ENCODE measurements around the gene DIABLO.

DIABLO gene

DNA sequence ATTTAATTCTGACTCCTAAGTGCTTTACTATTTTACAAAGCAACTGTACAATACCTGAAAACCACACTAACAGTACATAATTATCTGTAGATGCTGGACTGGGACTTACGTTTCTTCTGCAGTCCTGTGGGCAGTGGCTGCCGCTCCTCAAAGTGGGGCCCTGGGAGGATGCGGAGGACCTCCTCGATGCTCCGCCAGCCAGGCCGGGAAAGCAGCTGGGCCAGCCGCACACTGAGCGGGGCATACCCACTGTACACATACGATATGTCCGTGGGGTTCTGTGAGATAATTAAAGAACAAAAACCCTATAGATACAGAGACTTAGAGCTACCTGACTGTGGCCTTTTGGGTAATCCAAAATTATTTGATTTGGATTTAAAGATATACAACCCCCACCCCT lies 6.8 kb upstream of the DIABLO start:
- no peaks in the 10 kb centered on the region for H3K27me3 ChIP-seq (ENCODE audit: insufficient read depth, poor library complexity, severe bottlenecking)
- ATAC-seq (ENCODE audit: low read depth) (no peak), DNase-seq (ENCODE audit: low spot score) (no peak)
- TF ChIP-seq CTCF (IDR thresholded peaks at IDR 0.05; ENCODE audit: poor library complexity, severe bottlenecking) = no peak
- H3K9me3 ChIP-seq (ENCODE audit: severe bottlenecking) = no peaks in the 10 kb centered on the region
- no peak overlapping the region for H3K27ac ChIP-seq (ENCODE audit: poor library complexity, severe bottlenecking)
- no peaks in the 10 kb centered on the region for H3K4me1 ChIP-seq (ENCODE audit: insufficient read depth, poor library complexity, severe bottlenecking)
- H3K4me3 ChIP-seq (ENCODE audit: severe bottlenecking) = no peak overlapping the region
- H3K36me3 ChIP-seq (ENCODE audit: low read depth) = peaks cover 17% of the 10 kb centered on the region

GRCh38 chr12:122230798-122231197 lies 4.9 kb upstream of the DIABLO start:
- H3K4me1 ChIP-seq (ENCODE audit: insufficient read depth, poor library complexity, severe bottlenecking) = no peaks in the 10 kb centered on the region
- no peak overlapping the region for H3K4me3 ChIP-seq (ENCODE audit: severe bottlenecking)
- no peaks in the 10 kb centered on the region for H3K9me3 ChIP-seq (ENCODE audit: severe bottlenecking)
- H3K36me3 ChIP-seq (ENCODE audit: low read depth) = peaks cover 12% of the 10 kb centered on the region
- no peak overlapping the region for H3K27ac ChIP-seq (ENCODE audit: poor library complexity, severe bottlenecking)
- no peak for TF ChIP-seq CTCF (IDR thresholded peaks at IDR 0.05; ENCODE audit: poor library complexity, severe bottlenecking)
- ATAC-seq (ENCODE audit: low read depth) = no peak
- no peak for DNase-seq (ENCODE audit: low spot score)
- no peaks in the 10 kb centered on the region for H3K27me3 ChIP-seq (ENCODE audit: insufficient read depth, poor library complexity, severe bottlenecking)

GRCh38 chr12:122228092-122228491 lies 2.2 kb upstream of the DIABLO start:
- no peaks in the 10 kb centered on the region for H3K27me3 ChIP-seq (ENCODE audit: insufficient read depth, poor library complexity, severe bottlenecking)
- peaks cover 22% of the 10 kb centered on the region for H3K36me3 ChIP-seq (ENCODE audit: low read depth)
- no peak overlapping the region for H3K27ac ChIP-seq (ENCODE audit: poor library complexity, severe bottlenecking)
- DNase-seq (ENCODE audit: low spot score) = no peak
- TF ChIP-seq CTCF (IDR thresholded peaks at IDR 0.05; ENCODE audit: poor library complexity, severe bottlenecking) = no peak
- no peaks in the 10 kb centered on the region for H3K9me3 ChIP-seq (ENCODE audit: severe bottlenecking)
- ATAC-seq (ENCODE audit: low read depth) = no peak
- no peak overlapping the region for H3K4me3 ChIP-seq (ENCODE audit: severe bottlenecking)
- peaks cover 5% of the 10 kb centered on the region for H3K4me1 ChIP-seq (ENCODE audit: insufficient read depth, poor library complexity, severe bottlenecking)

- DNase-seq (ENCODE audit: low spot score) (no peak), ATAC-seq (ENCODE audit: low read depth) (no peak)
- Histone ChIP-seq H3K36me3 (ENCODE audit: low read depth) (peaks cover 17% of the 10 kb centered on the region), H3K4me3 (ENCODE audit: severe bottlenecking) (no peak overlapping the region), H3K27ac (ENCODE audit: poor library complexity, severe bottlenecking) (no peak overlapping the region), H3K4me1 (ENCODE audit: insufficient read depth, poor library complexity, severe bottlenecking) (peaks cover 5% of the 10 kb centered on the region), H3K9me3 (ENCODE audit: severe bottlenecking) (no peaks in the 10 kb centered on the region), H3K27me3 (ENCODE audit: insufficient read depth, poor library complexity, severe bottlenecking) (no peaks in the 10 kb centered on the region)
- no peak for TF ChIP-seq CTCF (IDR thresholded peaks at IDR 0.05; ENCODE audit: poor library complexity, severe bottlenecking)
Measured at GRCh38 chr12:122227341-122227740, 1.5 kb upstream of the DIABLO start.

- Histone ChIP-seq H3K9me3 (ENCODE audit: severe bottlenecking) (no peaks in the 10 kb centered on the region), H3K4me1 (ENCODE audit: insufficient read depth, poor library complexity, severe bottlenecking) (peaks cover 5% of the 10 kb centered on the region), H3K36me3 (ENCODE audit: low read depth) (peaks cover 22% of the 10 kb centered on the region), H3K27ac (ENCODE audit: poor library complexity, severe bottlenecking) (no peak overlapping the region), H3K4me3 (ENCODE audit: severe bottlenecking) (peak overlapping the region; percentile 24), H3K27me3 (ENCODE audit: insufficient read depth, poor library complexity, severe bottlenecking) (no peaks in the 10 kb centered on the region)
- TF ChIP-seq CTCF (IDR thresholded peaks at IDR 0.05; ENCODE audit: poor library complexity, severe bottlenecking) = no peak
- DNase-seq (ENCODE audit: low spot score) (no peak), ATAC-seq (ENCODE audit: low read depth) (peak; percentile 63)
Measured at GRCh38 chr12:122226366-122227125, 694 bp upstream of the DIABLO start.
